Medulla oblongata (tissue), 1 donor: ENCODE measurements around the gene TNFSF4.
A peak's percentile ranks its signal among the peaks of the same experiment; 100 is the strongest.

Experiments used
- DNase-seq: peaks from one replicate; pipeline ENCODE4 v3.0.0-alpha.2; 2015; ENCODE audit errors: extremely low spot score

The TNFSF4 gene

DNA sequence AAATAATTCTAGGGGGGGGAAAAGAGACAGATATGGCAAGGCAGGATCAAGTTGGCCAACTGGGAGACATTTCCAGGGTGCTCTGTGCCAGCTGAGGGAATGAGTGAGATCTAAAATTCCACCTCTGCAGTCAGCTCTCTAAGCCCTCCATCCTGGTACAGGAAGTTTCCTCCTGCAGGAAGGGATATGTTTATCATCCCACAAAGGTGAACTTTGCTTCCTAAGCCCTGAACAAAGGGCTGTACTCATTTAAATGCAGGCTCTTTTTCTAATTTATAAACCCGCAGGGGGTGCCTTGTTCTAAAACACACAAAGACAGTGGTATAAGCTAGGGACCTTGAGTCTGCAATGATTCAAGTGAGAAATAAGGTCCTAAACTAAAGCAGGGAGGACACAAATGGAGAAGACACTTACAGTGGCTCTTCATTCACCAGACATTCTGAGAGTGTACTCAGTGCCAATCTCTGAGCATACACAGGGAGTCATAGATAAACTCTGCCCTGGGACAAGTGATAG lies 3.6 kb upstream of the TNFSF4 start:
- no peak for DNase-seq

DNA sequence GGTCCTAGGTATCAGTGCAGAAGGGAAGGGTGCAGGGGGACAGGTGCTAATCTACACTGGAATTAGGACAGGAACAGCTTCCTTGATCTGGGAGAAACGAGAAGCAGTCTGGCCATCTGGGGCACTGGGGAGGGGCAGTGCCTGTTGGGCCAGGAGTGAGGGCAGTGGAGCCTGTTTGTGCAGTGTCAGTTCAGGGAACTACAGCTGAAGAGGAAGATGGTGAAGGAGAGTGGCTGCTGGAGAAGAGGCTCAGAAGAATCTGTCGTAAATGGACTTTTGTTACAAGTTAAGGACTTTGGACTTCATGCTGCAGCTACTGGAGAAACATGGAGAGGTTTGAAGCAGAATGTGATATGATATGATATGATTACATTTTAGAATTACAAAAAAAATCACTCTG lies 3.2 kb upstream of the TNFSF4 start:
- DNase-seq: no peak

DNA sequence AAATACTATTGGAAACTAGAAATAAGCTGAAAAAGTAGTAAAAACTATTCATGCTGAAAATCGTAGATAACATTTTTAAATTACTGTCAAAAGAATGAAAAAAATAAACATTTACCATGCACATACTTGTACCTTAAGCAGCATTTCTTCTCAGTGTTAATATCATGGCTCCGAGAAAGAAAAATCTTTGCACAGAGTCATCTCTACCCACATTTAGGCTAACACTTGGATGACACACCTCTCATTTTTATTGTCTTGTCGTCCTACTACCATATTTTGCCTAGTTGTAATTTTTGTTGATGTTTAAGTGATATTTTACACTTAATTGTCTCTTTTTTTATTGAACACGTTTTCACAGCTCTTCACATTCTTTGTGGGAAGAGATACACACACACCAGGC lies 1.7 kb upstream of the TNFSF4 start:
- no peak for DNase-seq

DNA sequence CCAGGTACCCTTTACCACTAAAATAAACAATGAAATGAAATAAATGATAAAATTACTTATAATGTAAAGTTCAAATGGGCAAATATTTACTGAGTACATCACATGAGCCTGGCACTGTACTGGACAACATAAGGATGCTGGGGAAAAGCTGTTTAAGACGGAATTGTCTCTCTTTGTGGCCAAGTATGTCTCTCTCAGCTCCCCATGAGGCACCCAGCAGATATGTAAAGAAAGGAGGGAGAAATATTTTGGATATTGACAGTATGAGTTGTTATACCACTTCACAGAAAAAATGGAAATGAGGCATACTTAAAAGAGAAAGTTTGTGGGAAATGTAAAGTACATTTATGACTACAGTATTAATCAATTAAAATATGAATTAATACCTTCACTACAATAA lies 1.0 kb upstream of the TNFSF4 start:
- no peak for DNase-seq

DNA sequence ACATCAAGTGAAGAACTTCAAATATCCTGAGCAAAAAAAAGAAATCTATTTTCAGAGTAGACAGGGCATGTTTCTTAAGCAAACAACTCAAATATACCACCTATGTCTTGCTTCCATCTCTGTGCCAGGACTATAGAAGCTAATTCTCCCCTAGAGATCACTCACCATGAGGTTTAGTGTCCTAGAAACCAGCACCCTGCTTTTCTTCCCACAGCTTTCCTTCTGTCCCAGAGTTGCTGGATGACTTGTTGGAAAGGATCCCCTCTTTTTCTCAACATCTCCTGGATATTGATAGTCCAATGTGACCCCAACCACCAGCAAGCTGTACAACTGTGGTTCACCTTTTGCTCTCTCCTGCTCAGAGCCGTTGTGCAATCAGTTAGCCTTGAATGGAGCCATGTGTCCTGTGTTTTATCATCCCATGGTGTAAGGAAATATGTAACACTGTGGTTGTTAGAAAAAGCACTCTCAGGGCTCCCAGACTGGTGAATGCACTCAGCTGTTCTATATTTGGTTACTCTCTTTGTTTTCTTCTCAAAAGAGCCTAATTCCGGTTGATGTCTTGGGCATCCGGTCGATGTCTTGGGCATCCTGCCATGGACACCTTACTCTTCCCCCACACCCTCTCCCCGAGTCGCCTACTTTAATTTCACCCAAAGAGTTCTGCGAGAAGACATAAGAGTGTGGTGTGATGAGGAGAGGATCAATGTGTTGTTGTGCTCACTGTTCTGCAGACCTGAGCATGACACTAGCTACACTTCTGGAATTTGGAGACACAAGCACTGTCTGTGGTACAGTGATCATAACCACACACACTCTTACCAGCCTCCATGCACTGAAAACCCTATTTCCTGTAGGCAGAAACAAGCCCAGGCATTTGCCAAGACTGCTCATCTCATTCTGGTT lies 1.7 kb downstream of the TNFSF4 start:
- no peak for DNase-seq

DNA sequence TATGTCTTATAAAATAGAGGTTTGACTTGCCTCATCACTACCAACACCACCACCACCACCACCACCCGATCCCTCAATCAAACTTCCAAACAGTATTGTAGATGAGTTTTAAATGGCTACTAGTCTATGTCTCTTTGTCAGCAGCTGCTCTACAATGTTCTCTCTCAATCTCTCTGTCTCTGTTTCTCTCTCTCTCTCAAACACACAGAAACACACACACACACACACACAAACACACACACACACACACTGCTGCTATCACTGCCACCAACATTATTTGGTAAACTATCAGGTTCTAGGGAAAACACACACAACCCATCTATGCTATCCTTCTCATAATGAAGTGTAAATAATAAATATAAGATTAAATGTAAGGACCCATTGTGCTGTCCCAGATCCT lies 2.4 kb downstream of the TNFSF4 start:
- DNase-seq: no peak

DNA sequence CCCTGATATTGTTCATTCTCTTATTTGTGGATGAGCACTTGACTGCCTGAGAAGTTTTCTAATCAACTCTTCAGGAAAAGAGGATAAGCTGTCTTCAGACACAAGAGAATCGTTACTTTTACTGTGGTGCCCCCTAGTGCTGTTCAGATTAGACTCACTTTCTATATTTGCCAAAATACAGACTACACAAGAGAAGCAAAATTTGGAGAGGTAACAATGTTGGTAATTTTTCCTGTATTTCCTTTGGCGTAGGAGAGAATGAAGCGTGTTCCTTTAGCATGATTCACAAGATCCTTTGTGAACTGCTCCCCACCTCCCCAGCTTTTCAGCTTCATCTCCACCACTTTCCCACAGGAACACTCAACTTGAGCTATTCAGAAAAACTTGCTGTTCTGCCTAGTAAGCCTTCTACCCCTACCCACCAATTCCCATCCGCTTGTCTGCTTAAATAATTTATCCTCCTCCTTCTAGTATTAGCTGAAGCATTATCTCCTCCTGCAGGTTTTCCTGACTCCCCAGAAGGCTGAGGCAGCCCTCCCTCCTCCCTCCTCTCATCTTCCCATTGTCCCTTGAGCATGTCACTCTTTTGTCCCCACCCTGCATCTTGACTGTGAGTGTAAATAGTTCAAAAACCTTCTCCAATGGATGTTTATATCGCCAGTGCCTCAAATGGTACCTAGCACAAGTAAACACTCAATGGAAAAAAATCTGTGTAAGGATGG lies 4.5 kb downstream of the TNFSF4 start:
- peak; percentile 73 for DNase-seq

DNA sequence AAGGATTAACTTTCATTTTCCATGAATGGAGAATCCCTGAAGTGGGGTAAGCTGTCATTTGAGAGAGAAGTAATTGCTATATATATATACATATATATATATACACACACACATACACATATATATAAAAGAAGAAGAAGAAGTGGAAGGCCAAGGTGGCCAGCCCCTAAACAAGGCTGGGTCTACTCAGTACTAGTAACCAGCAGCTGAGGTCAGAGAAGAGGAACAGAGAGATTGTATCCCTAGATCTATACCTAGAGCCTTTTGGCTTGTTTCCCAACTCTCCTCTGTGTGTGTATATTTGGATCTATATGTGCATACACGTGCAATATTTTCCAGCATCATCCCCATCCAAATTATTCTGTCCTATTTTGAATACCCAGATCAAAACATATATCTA lies 5.2 kb downstream of the TNFSF4 start:
- peak; percentile 11 for DNase-seq

DNA sequence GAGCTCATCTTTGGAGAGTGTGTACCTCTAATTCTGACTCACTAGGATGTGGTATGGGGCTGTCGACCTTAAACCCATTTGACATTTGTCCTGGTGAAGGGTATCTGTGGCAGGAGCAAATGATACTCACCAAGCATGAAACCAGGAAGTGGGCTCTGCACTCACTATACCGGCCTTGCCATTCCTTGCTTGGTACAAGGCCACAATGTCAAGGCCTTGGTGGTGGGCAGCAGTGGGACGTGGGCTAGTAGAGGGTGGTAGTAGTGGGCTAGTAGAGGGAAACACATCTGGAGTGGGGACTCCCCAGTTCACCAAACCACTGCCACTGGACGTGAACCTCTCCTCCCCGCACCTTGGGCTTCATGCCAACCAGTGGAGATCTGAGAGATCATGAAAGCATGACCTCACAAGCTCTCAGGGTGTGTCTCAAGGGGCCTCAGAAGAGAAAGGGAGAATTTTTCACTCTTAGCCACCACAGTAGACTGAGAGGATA lies 11.5 kb downstream of the TNFSF4 start:
- DNase-seq: no peak

DNA sequence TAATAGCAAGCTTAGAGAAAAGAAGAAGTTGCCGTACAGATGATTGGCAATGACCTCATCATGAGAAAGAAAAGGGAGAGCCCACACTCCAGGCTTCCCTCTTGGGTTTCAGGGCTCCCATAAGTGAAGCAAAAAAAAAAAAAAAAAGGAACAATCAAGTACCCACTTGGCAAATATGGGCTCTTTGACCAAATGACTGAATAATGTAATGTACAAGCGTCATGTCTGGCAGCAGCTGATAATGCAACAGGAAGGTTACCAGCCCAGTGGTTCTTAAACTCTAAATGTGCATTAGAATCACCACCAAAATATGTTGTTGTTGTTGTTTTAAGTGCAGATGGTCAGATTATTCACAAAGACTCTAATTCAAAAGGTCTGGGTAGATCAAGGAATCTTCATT lies 13.5 kb downstream of the TNFSF4 start:
- peak; percentile 44 for DNase-seq

DNA sequence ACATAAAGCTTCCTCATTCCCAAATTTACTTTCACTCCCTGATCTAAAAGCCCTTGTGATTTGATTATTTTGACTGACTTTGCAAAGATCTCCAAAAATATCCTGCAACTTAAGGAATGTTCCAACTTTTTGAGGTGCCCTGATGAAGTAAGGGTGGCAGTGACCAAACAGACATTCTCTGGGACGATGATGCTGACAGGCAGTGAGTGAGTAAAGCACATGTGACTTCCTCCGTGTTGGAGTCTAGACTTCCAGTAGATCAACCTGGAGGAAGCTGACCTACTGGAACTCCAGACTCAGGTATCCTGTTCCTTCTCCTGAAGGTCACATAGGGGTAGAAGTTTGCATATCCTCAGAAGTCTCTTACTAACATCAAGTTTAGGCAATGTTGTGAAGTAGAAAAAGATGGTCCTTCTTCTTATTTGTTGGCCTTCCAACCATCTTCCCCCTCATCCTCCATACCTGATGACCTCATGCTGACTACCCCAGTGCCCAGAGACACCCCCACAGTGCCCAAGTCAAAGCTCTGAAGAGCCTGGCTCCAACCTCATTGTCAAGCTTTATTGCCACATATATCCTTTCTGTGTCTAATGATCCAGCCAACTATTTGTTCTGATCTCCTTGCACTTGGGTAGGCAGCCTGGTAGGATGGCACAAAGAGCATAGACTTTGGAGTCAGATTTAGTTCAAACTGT lies 16.0 kb downstream of the TNFSF4 start:
- DNase-seq: peak; percentile 22

DNA sequence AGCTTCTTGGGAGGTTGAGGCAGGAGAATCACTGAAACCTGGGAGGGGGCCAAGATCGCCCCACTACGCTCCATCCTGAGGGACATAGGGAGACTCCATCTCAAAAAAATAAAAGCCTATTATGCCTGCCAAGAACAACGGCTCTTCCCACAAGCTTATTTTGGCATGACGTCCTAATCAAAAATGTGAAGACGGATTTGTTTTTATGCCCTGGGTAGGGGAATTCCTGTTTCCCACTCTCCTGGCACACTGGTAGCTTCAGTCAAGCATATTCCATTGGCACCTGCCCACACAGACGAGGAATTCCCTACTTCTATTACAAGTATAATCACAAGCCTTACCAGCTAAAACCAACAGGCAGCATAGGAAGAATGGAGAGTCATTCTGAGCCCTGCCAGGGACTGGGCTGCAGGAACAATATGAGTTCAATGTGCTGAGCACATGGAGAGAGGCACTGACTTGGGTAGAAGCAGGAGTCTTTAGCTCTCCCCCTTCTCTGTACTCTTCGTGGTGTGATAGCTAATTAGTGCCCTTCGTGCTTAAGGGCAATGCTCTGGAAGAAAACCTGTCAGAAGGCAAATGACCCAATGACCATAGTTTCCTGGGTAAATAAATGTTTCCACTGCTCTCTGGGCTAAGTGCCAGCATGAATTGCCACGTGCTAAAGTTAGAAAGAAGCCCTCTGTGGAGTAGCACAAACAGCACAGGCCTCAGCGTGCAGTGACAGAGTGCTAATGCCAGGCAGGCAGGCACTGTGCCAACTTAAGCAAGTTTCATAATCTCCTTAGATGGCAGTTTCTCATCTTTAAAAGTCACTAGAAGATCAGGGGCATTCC lies 16.8 kb downstream of the TNFSF4 start:
- peak; percentile 86 for DNase-seq

DNA sequence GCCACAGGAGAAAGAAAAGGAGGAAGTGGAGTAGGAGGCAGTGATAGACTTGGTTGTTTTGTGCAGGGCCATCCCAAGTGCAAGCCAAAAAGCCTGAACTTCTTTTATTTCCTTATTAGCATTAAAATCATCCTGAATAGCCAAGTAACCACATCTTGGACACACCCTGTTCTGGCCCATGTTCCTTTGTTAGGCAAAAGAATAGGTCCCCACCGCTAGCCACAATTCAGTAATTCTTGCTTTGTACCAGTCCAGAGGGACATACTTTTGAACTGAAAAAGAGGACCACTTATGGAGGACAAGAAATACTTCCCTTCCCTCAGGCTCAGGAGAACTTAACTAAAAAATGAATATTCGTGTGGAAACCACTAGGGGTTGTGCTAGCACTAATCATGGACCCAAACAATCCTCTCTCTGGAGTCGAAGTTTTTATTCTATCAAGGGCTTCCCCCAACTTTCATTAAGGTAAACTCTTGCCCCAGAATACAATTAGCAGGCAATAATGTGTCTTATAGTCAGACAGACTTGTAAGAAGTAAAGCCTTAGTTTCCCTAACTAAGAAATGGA lies 19.4 kb downstream of the TNFSF4 start:
- DNase-seq: no peak

DNA sequence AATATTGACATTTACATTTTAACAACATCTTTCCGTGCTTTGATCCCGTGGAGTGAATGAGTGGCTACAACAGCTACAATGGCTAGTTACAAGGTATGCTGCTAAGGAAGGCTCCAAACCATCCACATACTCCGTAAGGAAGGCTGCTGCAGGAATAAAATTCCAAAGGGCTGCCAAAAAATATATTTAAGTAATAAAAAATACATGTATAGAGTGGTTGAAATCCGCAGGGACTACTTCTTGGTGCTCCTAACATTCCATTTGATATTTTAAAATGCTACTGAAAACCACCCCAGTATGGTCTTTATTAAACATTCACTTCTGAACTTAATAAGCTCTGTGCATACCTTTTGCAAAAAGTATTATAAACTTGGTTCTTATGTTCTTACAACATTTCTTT lies 25.3 kb downstream of the TNFSF4 start:
- no peak for DNase-seq

DNA sequence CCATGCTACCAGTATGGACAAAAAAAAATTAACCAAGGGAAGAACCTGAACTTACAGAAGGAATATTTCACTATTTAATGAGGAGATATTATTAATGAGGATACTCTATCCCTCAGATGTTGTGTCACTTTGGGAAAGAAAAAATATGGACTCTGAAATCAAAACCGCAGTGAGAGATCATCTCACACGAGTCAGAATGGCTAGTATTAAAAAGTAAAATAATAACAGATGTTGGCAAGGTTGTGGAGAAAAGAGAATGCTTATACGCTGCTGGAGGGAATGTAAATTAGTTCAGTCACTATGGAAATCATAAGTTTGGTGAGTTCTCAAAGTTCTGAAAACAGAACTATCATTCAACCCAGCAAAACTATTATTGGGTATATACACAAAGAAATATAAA lies 30.9 kb downstream of the TNFSF4 start:
- no peak for DNase-seq

DNA sequence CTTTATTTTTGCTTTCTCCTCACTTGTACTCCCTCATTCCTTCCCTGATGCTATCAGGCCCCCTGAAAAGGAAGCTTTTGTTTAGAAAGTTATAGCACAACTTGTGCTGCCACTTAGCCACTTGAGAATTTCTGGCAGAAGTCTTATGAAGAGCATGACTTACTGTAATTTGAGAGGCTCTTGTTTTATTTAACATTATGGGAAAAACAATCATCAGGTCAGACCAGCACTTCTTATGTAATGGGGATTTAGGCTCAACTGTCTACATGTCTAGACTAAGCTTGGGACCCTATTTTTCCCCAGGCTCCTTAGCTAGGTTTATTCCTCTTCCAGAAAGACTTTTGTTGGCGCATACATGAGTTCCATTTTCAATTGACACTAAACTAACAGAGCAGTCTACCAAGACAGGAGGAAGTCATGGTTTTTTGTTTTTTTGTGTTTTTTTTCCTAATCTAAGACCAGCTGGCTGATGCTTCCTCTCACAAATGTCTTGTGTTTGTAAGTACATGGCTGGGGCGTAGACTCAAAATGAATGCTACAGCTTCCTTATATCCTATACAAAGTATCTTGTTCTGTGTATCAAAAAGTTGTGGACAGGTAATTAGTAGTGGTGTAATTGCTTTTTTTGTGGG lies 31.5 kb downstream of the TNFSF4 start:
- DNase-seq: peak; percentile 67

DNA sequence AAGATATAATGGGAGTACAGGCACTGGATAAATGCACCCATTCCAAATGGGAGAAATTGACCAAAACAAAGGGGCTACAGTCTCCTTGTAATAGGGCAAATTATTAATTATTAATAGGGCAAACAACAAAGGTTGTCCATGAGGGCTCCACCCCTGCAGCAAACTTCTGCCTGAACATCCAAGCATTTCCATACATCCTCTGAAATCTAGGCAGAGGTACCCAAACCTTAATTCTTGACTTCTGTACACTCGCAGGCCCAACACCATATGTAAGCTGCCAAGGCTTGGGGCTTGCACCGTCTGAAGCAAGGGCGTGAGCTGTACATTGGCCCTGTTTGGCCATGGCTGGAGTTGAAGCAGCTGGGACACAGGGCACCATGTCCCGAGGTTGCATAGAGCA lies 33.7 kb downstream of the TNFSF4 start:
- DNase-seq: no peak

DNA sequence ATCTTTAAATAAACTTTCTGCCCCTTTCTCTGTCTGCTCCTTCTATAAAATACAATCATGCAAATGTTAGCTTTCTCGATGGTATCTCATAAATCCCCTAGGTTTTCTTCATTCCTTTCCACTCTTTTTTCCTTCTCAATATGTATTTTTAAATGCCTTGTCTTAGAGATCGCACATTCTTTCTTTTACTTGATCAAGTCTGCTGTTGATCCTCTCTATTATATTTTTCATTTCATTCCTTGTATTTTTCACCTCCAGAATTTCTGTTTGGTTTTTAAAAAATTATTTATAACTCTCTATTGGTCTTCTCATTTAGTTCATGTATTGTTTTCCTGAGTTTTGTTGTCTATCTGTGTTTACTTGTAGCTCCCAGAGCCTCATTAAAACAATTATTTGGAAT lies 36.0 kb downstream of the TNFSF4 start:
- no peak for DNase-seq

DNA sequence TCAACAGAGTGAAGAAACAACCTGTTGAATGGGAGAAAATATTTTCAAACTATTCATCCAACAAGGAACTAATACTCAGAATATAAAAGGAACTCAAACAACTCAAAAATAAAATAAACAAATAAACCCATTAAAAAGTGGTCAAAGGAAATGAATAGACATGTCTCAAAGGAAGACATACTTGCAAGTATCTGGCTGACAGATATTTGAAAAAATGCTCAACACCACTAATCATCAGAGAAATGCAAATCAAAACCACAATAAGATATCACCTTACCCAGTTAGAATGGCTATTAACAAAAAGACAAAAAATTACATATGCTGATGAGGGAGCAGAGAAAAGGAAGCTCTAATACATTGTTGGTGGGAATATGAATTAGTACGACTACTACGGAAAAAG lies 38.2 kb downstream of the TNFSF4 start:
- DNase-seq: no peak

DNA sequence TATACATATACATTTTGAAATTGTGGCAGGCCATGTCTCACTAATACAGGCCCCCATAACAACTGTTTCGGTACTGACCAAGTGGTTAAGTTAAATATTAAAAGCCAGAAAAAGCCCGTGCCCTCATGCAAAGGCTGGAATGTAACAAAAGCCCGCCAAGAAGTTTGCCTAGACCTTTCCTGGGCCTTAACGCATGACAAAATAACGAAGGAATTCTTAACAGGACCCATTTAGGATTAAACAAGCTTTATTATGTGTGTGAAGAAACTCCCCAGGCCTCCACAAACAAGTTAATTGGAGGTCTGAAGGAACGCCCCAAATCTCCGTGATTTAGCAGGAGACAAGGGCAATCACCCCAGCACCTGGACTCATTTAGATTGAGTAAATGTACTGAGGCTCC lies 42.4 kb downstream of the TNFSF4 start:
- DNase-seq: no peak
